LHCN-M2 (cell line): ENCODE data around the gene ZNF555. TPM values are rescaled to one million over a fixed set of nuclear protein-coding genes. Genes with fewer than 3 reads are reported as not detected.

ENCODE experiments used
- total RNA-seq: library from RNA; depleted of rRNA; stranded (reverse); fragments of >200 nt; gene quantifications from 2 replicates; pipeline ENCODE4 v1.2.3, GENCODE V29; 2014; rRNA removed

Gene ZNF555
- total RNA-seq, 1 experiment from 2014 or later: 7.7 TPM

Other genes with a start within 250 kb of the ZNF555 start
- gene GNG7, start 138.8 kb upstream of the ZNF555 start, total RNA-seq: not detected in 2 replicates
- gene DIRAS1, start 120.1 kb upstream of the ZNF555 start, total RNA-seq: 2.5 and 3.1 TPM in 2 replicates
- 47.7 and 51.0 TPM in 2 replicates for gene SLC39A3, start 101.5 kb upstream of the ZNF555 start, total RNA-seq
- 91.8 and 92.7 TPM in 2 replicates for gene SGTA, start 58.2 kb upstream of the ZNF555 start, total RNA-seq
- 207 and 274 TPM in 2 replicates for gene THOP1, start 56.0 kb upstream of the ZNF555 start, total RNA-seq
- gene ZNF554, start 21.6 kb upstream of the ZNF555 start, total RNA-seq: 1.9 and 2.5 TPM in 2 replicates
- gene ZNF556, start 25.9 kb downstream of the ZNF555 start, total RNA-seq: 7.4 and 8.3 TPM in 2 replicates
- gene ZNF57, start 59.5 kb downstream of the ZNF555 start, total RNA-seq: 3.9 and 4.7 TPM in 2 replicates
- gene ZNF77, start 103.5 kb downstream of the ZNF555 start, total RNA-seq: 2.9 and 3.3 TPM in 2 replicates
- 0.40 TPM in 1 of 2 replicates, not detected in the other for gene TLE6, start 136.1 kb downstream of the ZNF555 start, total RNA-seq
- 0.69 and 2.4 TPM in 2 replicates for gene TLE2, start 187.8 kb downstream of the ZNF555 start, total RNA-seq
- gene TLE5, start 221.0 kb downstream of the ZNF555 start, total RNA-seq: 257 and 316 TPM in 2 replicates